ENCODE results near the gene FAM200A. TPM values are rescaled to one million over a fixed set of nuclear protein-coding genes. Genes with fewer than 3 reads are reported as not detected.

Gene FAM200A
- 5.6 and 6.2 TPM in 2 replicates for total RNA-seq

GRCh38 chr7:99551767-99552463 lies at the start of gene FAM200A:
Gene FAM200A, minus strand, starts transcription at chr7:99552114. Its CDS starts 3,707 bp downstream, at chr7:99548407.

GRCh38 chr7:99597762-99598501 lies 46.0 kb upstream of the FAM200A start, which contains the start of gene TMEM225B:
Gene TMEM225B, plus strand, starts transcription at chr7:99598267. Its CDS starts 6,122 bp downstream, at chr7:99604389.

GRCh38 chr7:99558306-99559174 lies 6.6 kb upstream of the FAM200A start, which contains the start of gene ZNF655:
Gene ZNF655, plus strand, starts transcription at chr7:99558642. Its CDS starts 1,918 bp downstream, at chr7:99560560.

GRCh38 chr7:99504603-99505323 lies 47.2 kb downstream of the FAM200A start, which contains the start of gene ZKSCAN5:
Gene ZKSCAN5, plus strand, starts transcription at chr7:99504662. Its CDS starts 1,383 bp downstream, at chr7:99506045.

GRCh38 chr7:99499721-99500636 lies 51.9 kb downstream of the FAM200A start, which contains the start of gene ZNF394:
Gene ZNF394, minus strand, starts transcription at chr7:99500281. Its CDS starts 188 bp downstream, at chr7:99500093.

Other genes starting within 250 kb of the FAM200A start
- 149 and 212 TPM in 2 replicates for gene ARPC1A, start 226.2 kb downstream of the FAM200A start, total RNA-seq
- gene ARPC1B, start 177.4 kb downstream of the FAM200A start, total RNA-seq: 597 and 600 TPM in 2 replicates
- 61.1 and 109 TPM in 2 replicates for gene PDAP1, start 143.5 kb downstream of the FAM200A start, total RNA-seq
- gene BUD31, start 143.1 kb downstream of the FAM200A start, total RNA-seq: 107 and 116 TPM in 2 replicates
- 4.5 and 5.5 TPM in 2 replicates for gene PTCD1, start 113.3 kb downstream of the FAM200A start, total RNA-seq
- 28.6 and 30.4 TPM in 2 replicates for gene CPSF4, start 113.2 kb downstream of the FAM200A start, total RNA-seq
- 643 and 858 TPM in 2 replicates for gene ATP5MF, start 85.9 kb downstream of the FAM200A start, total RNA-seq
- gene ZNF789, start 79.2 kb downstream of the FAM200A start, total RNA-seq: 5.6 and 6.2 TPM in 2 replicates
- 26.3 and 33.0 TPM in 2 replicates for gene ZNF394, start 51.8 kb downstream of the FAM200A start, total RNA-seq
- gene ZKSCAN5, start 47.5 kb downstream of the FAM200A start, total RNA-seq: 10.7 and 12.0 TPM in 2 replicates
- 10.1 and 19.5 TPM in 2 replicates for gene ZNF655, start 6.5 kb upstream of the FAM200A start, total RNA-seq
- gene TMEM225B, start 46.2 kb upstream of the FAM200A start, total RNA-seq: under 0.01 TPM in 1 of 2 replicates, not detected in the other
- gene ZSCAN25, start 64.8 kb upstream of the FAM200A start, total RNA-seq: 9.4 and 10.4 TPM in 2 replicates
- gene CYP3A5, start 127.9 kb upstream of the FAM200A start, total RNA-seq: not detected in 2 replicates
- gene CYP3A7, start 183.1 kb upstream of the FAM200A start, total RNA-seq: not detected in 2 replicates
- not detected in 2 replicates for gene CYP3A4, start 232.1 kb upstream of the FAM200A start, total RNA-seq

Measured in epithelial cell of umbilical artery (primary cell).